ENCODE data around the gene MAGOH.

GRCh38 chr1:53244141-53244540 is 5.8 kb upstream of the MAGOH start:
- no peak for TF ChIP-seq CTCF (IDR thresholded peaks at IDR 0.05)
- TF ChIP-seq POLR2A (IDR thresholded peaks at IDR 0.05), result no peak
- no peak for TF ChIP-seq EP300 (IDR thresholded peaks at IDR 0.05)

All from ovary (tissue), 3 donors.